HL-60 (cell line): ENCODE data around the gene MLF1.

ENCODE experiments used
- CTCF ChIP-seq: IDR thresholded peaks from one replicate; pipeline ENCODE4 v1.5.1; 2011; ENCODE audit warnings: low read length, control low read depth, inconsistent platforms; ENCODE audit not compliant: insufficient read depth
- GABPA ChIP-seq: IDR thresholded peaks from 2 replicates; pipeline ENCODE4 v1.6.1; 2012; ENCODE audit warnings: low read depth
- POLR2AphosphoS5 ChIP-seq: IDR thresholded peaks from 2 replicates; pipeline ENCODE4 v1.6.1; 2012; ENCODE audit warnings: low read depth
- REST ChIP-seq: IDR thresholded peaks from 2 replicates; pipeline ENCODE4 v1.6.1; 2012; ENCODE audit warnings: low read depth; ENCODE audit not compliant: insufficient replicate concordance

- no peak for TF ChIP-seq CTCF
- no peak for TF ChIP-seq REST
- TF ChIP-seq POLR2AphosphoS5, result no peak
- no peak for TF ChIP-seq GABPA
Measured at GRCh38 chr3:158560979-158561378, 10.0 kb upstream of the MLF1 start.
